Left lung (tissue), 10 donors: ENCODE measurements around the gene FBXO24. TPM values are rescaled to one million over a fixed set of nuclear protein-coding genes. Genes with fewer than 3 reads are reported as not detected.
"Not testable (repeated sequence)": the region's sequence is repeated elsewhere in the genome, so short reads cannot be mapped to it uniquely, and the experiment has no call there.

Experiments
- ATAC-seq: fragments of 200-7000 bp; cut with Tn5 transposase; one replicate; pipeline ENCODE4 v1.9.1; 2020; ENCODE audit warnings: moderate library complexity
- DNase-seq, 4 donors: peaks; one replicate each; pipeline ENCODE4 v3.0.0-alpha.2; 2013 to 2020
- H3K27ac ChIP-seq, 2 donors: fragments of 200-600 bp; sonication (generic) in 1 of 2; one replicate each; pipeline versions ENCODE4 v1.5.0 to v1.8.0; 2020 to 2021
- H3K27me3 ChIP-seq, 2 donors: fragments of 200-600 bp; sonication (generic) in 1 of 2; one replicate each; pipeline versions ENCODE4 v1.5.0 to v1.8.0; 2020 to 2021
- H3K36me3 ChIP-seq, 2 donors: fragments of 200-600 bp; sonication (generic) in 1 of 2; one replicate each; pipeline versions ENCODE4 v1.5.0 to v1.8.0; 2020 to 2021
- H3K4me1 ChIP-seq, 2 donors: fragments of 200-600 bp; one replicate each; pipeline ENCODE4 v1.8.0; 2021
- H3K4me3 ChIP-seq, 2 donors: fragments of 200-600 bp; sonication (generic) in 1 of 2; one replicate each; pipeline versions ENCODE4 v1.5.0 to v1.8.0; 2020 to 2021; ENCODE audit warnings: mild to moderate bottlenecking in 1 of 2
- H3K9me3 ChIP-seq, 2 donors: fragments of 200-600 bp; sonication (generic) in 1 of 2; one replicate each; pipeline versions ENCODE4 v1.5.0 to v1.8.0; 2020 to 2021
- CTCF ChIP-seq, 2 donors: fragments of 200-600 bp; sonication (generic) in 1 of 2; IDR thresholded peaks; one replicate each; pipeline versions ENCODE4 v1.5.0 to v1.8.0; 2021; ENCODE audit warnings: antibody characterized with exemption in 2 of 2
- intact Hi-C, 2 donors: fragments of 100-400 bp; cut with DNase I; formaldehyde crosslinking; loops; one replicate each; pipeline versions ENCODE4 v1.11.2 to v1.14.2; 2022
- polyA plus RNA-seq, 6 donors: library from polyadenylated mRNA; unstranded; fragments of 120-200 nt; gene quantifications; one replicate each; pipeline ENCODE4 v1.2.1, GENCODE V29; 2013; ENCODE audit not compliant: insufficient read length in 6 of 6
- total RNA-seq, 2 donors: library from RNA; stranded (reverse); fragmentation: NEBNext Ultra II Directional; extraction: Animal tissue kit (Norgen Biotek cat#: 25700); gene quantifications; one replicate each; pipeline ENCODE4 v1.2.1, GENCODE V29; 2021
- donor health status: DM: no; HTN: yes; CAD: no.
- donor health status: DM: no; HTN: no; CAD: no.

FBXO24 gene
- total and polyA plus RNA-seq, 8 donors, result 0.37 to 5.5 (median 4.7) TPM

GRCh38 chr7:100540073-100540723, 45.9 kb upstream of the FBXO24 start:
- H3K27ac ChIP-seq, result no peak overlapping the region

GRCh38 chr7:100541309-100541708, 44.8 kb upstream of the FBXO24 start:
- H3K27me3 ChIP-seq, ATAC-seq, H3K36me3 ChIP-seq, intact Hi-C loops, DNase-seq, H3K9me3 ChIP-seq, H3K27ac ChIP-seq, H3K4me3 ChIP-seq: not testable (repeated sequence)
- peaks cover 18 to 58% of the 10 kb centered on the region in 2 donors for H3K4me1 ChIP-seq

More at GRCh38 chr7:100540073-100540723, 45.9 kb upstream of the FBXO24 start:
- intact Hi-C loops, result no loop called here
- Histone ChIP-seq H3K9me3 (no peaks in the 10 kb centered on the region), H3K4me3 (peak overlapping the region; percentile 55 to 89), H3K4me1 (peaks cover 6 to 47% of the 10 kb centered on the region in 2 donors), H3K27me3 (no peaks in the 10 kb centered on the region), H3K36me3 (no peaks in the 10 kb centered on the region)
- TF ChIP-seq CTCF (IDR thresholded peaks at IDR 0.05), result no peak
- DNase-seq (no peak), ATAC-seq (peak; percentile 2)

- DNase-seq (no peak), ATAC-seq (no peak)
- TF ChIP-seq CTCF (IDR thresholded peaks at IDR 0.05), result no peak
- intact Hi-C loops, result no loop called here
- H3K27ac ChIP-seq, result peak overlapping the region in 1 of 2 donors; percentile 82
- H3K4me1 ChIP-seq, result peaks cover 38 to 75% of the 10 kb centered on the region in 2 donors
- H3K9me3 ChIP-seq, result no peaks in the 10 kb centered on the region
- no peaks in the 10 kb centered on the region for H3K27me3 ChIP-seq
- H3K4me3 ChIP-seq, result no peak overlapping the region
- H3K36me3 ChIP-seq, result no peaks in the 10 kb centered on the region
These were observed 42.5 kb upstream of the FBXO24 start for GRCh38 chr7:100543586-100543985.

GRCh38 chr7:100544386-100544785, 41.7 kb upstream of the FBXO24 start:
- ATAC-seq (no peak), DNase-seq (no peak)
- no peaks in the 10 kb centered on the region for H3K27me3 ChIP-seq
- intact Hi-C loops, result no loop called here
- no peak overlapping the region for H3K4me3 ChIP-seq
- no peak for TF ChIP-seq CTCF (IDR thresholded peaks at IDR 0.05)
- peaks cover 0 to 4% of the 10 kb centered on the region in 2 donors for H3K36me3 ChIP-seq
- no peaks in the 10 kb centered on the region for H3K9me3 ChIP-seq
- peak overlapping the region; percentile 82 to 89 for H3K27ac ChIP-seq
- H3K4me1 ChIP-seq, result peaks cover 46 to 81% of the 10 kb centered on the region in 2 donors

GRCh38 chr7:100544967-100545359, 41.2 kb upstream of the FBXO24 start:
- H3K4me1 ChIP-seq, result peaks cover 46 to 80% of the 10 kb centered on the region in 2 donors
- no peaks in the 10 kb centered on the region for H3K27me3 ChIP-seq
- DNase-seq (peak in 1 of 4 donors; percentile 34), ATAC-seq (peak; percentile 12)
- H3K27ac ChIP-seq, result peak overlapping the region; percentile 82 to 89
- H3K9me3 ChIP-seq, result no peaks in the 10 kb centered on the region
- intact Hi-C loops, result no loop called here
- peaks cover 0 to 4% of the 10 kb centered on the region in 2 donors for H3K36me3 ChIP-seq
- no peak for TF ChIP-seq CTCF (IDR thresholded peaks at IDR 0.05)
- H3K4me3 ChIP-seq, result no peak overlapping the region
